Caco-2 (cell line): ENCODE measurements around the gene SRGAP1. TPM values are rescaled to one million over a fixed set of nuclear protein-coding genes. Genes with fewer than 3 reads are reported as not detected.

Experiments used
- BruUV-seq: library from RNA; stranded (reverse); fragments of 400-500 nt; replicated peaks from 2 replicates; lab custom pipeline; 2021; lab: Mats Ljungman, UMichigan
- CTCF ChIA-PET: fragments of 300-600 bp; sonication (Branson Sonifier 250); formaldehyde crosslinking; loops from one replicate; lab custom pipeline; 2022; ENCODE audit warnings: antibody characterized with exemption; lab: Charles Lee
- POLR2A ChIA-PET: fragments of 300-600 bp; sonication (Branson Sonifier 250); formaldehyde crosslinking; loops from one replicate; lab custom pipeline; 2022; ENCODE audit warnings: antibody characterized with exemption; lab: Charles Lee
- DNase-seq, 2 experiments: peaks; one replicate each; pipeline versions ENCODE4 v3.0.0 to v3.0.0-alpha.2; 2020 to 2022
- H3K27me3 ChIP-seq: replicated peaks from 2 replicates; pipeline ENCODE4 v1.6.0; 2011; ENCODE audit warnings: low read length; ENCODE audit not compliant: control insufficient read depth, insufficient read depth
- H3K36me3 ChIP-seq: 2 replicates; pipeline ENCODE4 v1.5.1; 2011; ENCODE audit warnings: low read length; ENCODE audit not compliant: control insufficient read depth, insufficient read depth
- H3K4me1 ChIP-seq: fragments of 250-450 bp; sonication (Bioruptor Pico); 2 replicates; pipeline ENCODE4 v1.5.1; 2020; ENCODE audit warnings: mild to moderate bottlenecking
- H3K4me3 ChIP-seq: 2 replicates; pipeline ENCODE4 v1.5.1; 2011; ENCODE audit warnings: low read depth, mild to moderate bottlenecking, control low read depth, low read length
- H3K9me3 ChIP-seq: fragments of 250-450 bp; sonication (Bioruptor Pico); 2 replicates; pipeline ENCODE4 v1.5.1; 2020; ENCODE audit warnings: mild to moderate bottlenecking, moderate library complexity
- H3K27ac Mint-ChIP-seq: one replicate; pipeline ENCODE4 v1.8.0; 2022; ENCODE audit warnings: mixed read lengths; ENCODE audit not compliant: unreplicated experiment
- H3K27me3 Mint-ChIP-seq: one replicate; pipeline ENCODE4 v1.8.0; 2022; ENCODE audit warnings: mixed read lengths; ENCODE audit not compliant: insufficient read depth, unreplicated experiment
- H3K36me3 Mint-ChIP-seq: one replicate; pipeline ENCODE4 v1.8.0; 2022; ENCODE audit warnings: mild to moderate bottlenecking, mixed read lengths; ENCODE audit not compliant: insufficient read depth, unreplicated experiment
- H3K4me1 Mint-ChIP-seq: one replicate; pipeline ENCODE4 v1.8.0; 2022; ENCODE audit warnings: low read depth, mixed read lengths; ENCODE audit not compliant: unreplicated experiment
- H3K4me3 Mint-ChIP-seq: one replicate; pipeline ENCODE4 v1.8.0; 2022; ENCODE audit warnings: mild to moderate bottlenecking, moderate library complexity, mixed read lengths; ENCODE audit not compliant: unreplicated experiment
- H3K9me3 Mint-ChIP-seq: one replicate; pipeline ENCODE4 v1.8.0; 2022; ENCODE audit warnings: mixed read lengths; ENCODE audit not compliant: unreplicated experiment
- CTCF ChIP-seq, 2 experiments: fragments of 200-600 bp in 1 of 2; IDR thresholded peaks; 1 replicate in 1 of 2; 2 replicates in 1 of 2; pipeline versions ENCODE4 v1.5.1 to v1.8.0; 2011 to 2022; ENCODE audit warnings: antibody characterized with exemption in 1 of 2, control low read depth in 1 of 2, inconsistent platforms in 1 of 2, low read depth in 1 of 2, low read length in 1 of 2, mild to moderate bottlenecking in 1 of 2, moderate library complexity in 1 of 2; ENCODE audit not compliant: insufficient read depth in 1 of 2, severe bottlenecking in 1 of 2, unreplicated experiment in 1 of 2
- intact Hi-C: fragments of 100-400 bp; cut with micrococcal nuclease; formaldehyde crosslinking; loops from one replicate; pipeline ENCODE4 v1.10.0; 2022; ENCODE audit not compliant: unreplicated experiment
- total RNA-seq: library from RNA; stranded (reverse); gene quantifications from 2 replicates; pipeline ENCODE4 v1.2.3, GENCODE V29; 2022

SRGAP1 gene
- total RNA-seq, 1 experiment from 2014 or later = 22.1 TPM

DNA sequence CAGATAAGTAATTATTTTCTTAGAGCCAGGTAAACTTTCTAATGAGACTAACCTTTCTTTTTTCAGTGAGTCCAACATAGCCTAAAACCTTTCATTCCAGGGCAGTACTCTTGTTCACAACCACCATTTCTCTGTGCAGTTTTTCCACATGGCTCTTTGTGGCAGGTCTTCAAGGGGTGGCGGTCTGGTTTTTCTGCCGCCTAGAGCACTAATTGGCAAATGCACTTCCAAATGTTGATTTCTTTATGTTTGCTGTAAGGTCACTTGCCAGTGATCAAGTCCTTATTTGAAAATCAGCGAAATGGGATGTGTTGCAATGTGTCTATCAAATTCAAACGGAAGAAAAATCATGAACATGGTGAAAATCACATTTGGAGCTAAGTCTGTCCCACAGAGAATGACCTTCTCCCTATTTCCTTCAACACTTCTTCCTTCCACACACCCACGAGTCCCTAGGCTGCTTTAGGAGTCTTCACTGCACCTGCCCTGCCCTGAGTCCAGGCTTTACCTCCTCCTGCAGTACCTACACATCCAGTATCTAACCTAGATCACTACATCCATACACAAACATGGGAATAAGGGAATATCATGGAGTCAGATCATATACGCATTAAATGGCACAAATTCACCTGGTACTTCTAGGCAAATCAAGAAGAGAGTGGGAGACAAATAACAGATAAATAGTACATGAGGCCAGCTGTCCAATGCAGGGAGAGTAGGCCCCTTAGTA, 1.9 kb downstream of the SRGAP1 start:
- CTCF ChIA-PET = no interaction called here
- POLR2A ChIA-PET = no interaction called here
- peak in 1 of 2 experiments; percentile 24 for DNase-seq
- peaks cover 25% of the 10 kb centered on the region for H3K4me1 Mint-ChIP-seq
- H3K27ac Mint-ChIP-seq = peak overlapping the region; percentile 94
- intact Hi-C loops = loop anchor here (5.0 to 10.0 kb wide), 2 partner anchors 131 to 158 kb away; no protein-coding TSS in a partner anchor
- H3K27me3 ChIP-seq = no peaks in the 10 kb centered on the region
- H3K9me3 Mint-ChIP-seq = no peaks in the 10 kb centered on the region
- H3K36me3 Mint-ChIP-seq = peaks cover 21% of the 10 kb centered on the region
- peak overlapping the region; percentile 100 for H3K4me3 Mint-ChIP-seq
- H3K27me3 Mint-ChIP-seq = no peaks in the 10 kb centered on the region
- no peak for TF ChIP-seq CTCF (IDR thresholded peaks at IDR 0.05; ENCODE audit: insufficient read depth in 1 of 2, low read depth in 1 of 2, low read length in 1 of 2, severe bottlenecking in 1 of 2, unreplicated experiment in 1 of 2)
- peak overlapping the region; percentile 26 for H3K4me3 ChIP-seq
- BruUV-seq = no TSS peak
- H3K9me3 ChIP-seq = no peaks in the 10 kb centered on the region
- peaks cover 41% of the 10 kb centered on the region for H3K4me1 ChIP-seq
- H3K36me3 ChIP-seq = no peaks in the 10 kb centered on the region

DNA sequence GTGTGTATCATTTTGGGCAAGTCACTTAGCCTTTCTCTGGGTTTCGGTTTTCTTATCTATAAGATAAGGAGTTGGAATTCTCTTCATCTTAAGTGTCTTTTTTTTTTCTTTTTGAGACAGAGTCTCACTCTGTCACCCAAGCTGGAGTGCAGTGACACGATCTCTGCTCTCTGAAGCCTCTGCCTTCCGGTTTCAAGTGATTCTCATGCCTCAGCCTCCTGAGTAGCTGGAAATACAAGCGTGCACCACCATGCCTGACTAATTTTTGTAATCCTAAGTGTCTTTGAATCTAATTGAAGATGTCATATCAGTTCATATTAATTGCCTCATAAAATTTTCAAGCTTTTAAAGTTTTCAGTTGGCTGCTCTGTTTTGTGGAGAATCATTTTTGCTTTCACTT, 4.0 kb downstream of the SRGAP1 start:
- peaks cover 56% of the 10 kb centered on the region for H3K4me1 ChIP-seq
- ChIA-PET POLR2A (interaction anchor here (1.2 kb wide), 1 partner anchor 14 kb away, joined by 3 read pairs; no protein-coding TSS in a partner anchor), CTCF (no interaction called here)
- no peak for TF ChIP-seq CTCF (IDR thresholded peaks at IDR 0.05; ENCODE audit: insufficient read depth in 1 of 2, low read depth in 1 of 2, low read length in 1 of 2, severe bottlenecking in 1 of 2, unreplicated experiment in 1 of 2)
- H3K27ac Mint-ChIP-seq = peak overlapping the region; percentile 90
- BruUV-seq = no TSS peak
- DNase-seq = peak; percentile 54 to 71
- peaks cover 21% of the 10 kb centered on the region for H3K36me3 Mint-ChIP-seq
- no peak overlapping the region for H3K4me3 ChIP-seq
- peak overlapping the region; percentile 53 for H3K4me3 Mint-ChIP-seq
- H3K9me3 Mint-ChIP-seq = no peaks in the 10 kb centered on the region
- H3K4me1 Mint-ChIP-seq = peaks cover 21% of the 10 kb centered on the region
- intact Hi-C loops = loop anchor here (1.0 to 10.0 kb wide), 3 partner anchors 41 to 156 kb away; no protein-coding TSS in a partner anchor
- H3K9me3 ChIP-seq = no peaks in the 10 kb centered on the region
- no peaks in the 10 kb centered on the region for H3K27me3 ChIP-seq
- no peaks in the 10 kb centered on the region for H3K36me3 ChIP-seq
- no peaks in the 10 kb centered on the region for H3K27me3 Mint-ChIP-seq

- peaks cover 21% of the 10 kb centered on the region for H3K4me1 Mint-ChIP-seq
- peaks cover 21% of the 10 kb centered on the region for H3K36me3 Mint-ChIP-seq
- no peak for TF ChIP-seq CTCF (IDR thresholded peaks at IDR 0.05; ENCODE audit: insufficient read depth in 1 of 2, low read depth in 1 of 2, low read length in 1 of 2, severe bottlenecking in 1 of 2, unreplicated experiment in 1 of 2)
- no peaks in the 10 kb centered on the region for H3K27me3 ChIP-seq
- ChIA-PET CTCF (no interaction called here), POLR2A (interaction anchor here (1.2 kb wide), 1 partner anchor 13 kb away, joined by 3 read pairs; no protein-coding TSS in a partner anchor)
- H3K9me3 ChIP-seq = no peaks in the 10 kb centered on the region
- H3K36me3 ChIP-seq = no peaks in the 10 kb centered on the region
- BruUV-seq = no TSS peak
- H3K27ac Mint-ChIP-seq = peak overlapping the region; percentile 90
- H3K27me3 Mint-ChIP-seq = no peaks in the 10 kb centered on the region
- H3K4me3 Mint-ChIP-seq = no peak overlapping the region
- intact Hi-C loops = loop anchor here (5.0 to 10.0 kb wide), 2 partner anchors 128 to 156 kb away; no protein-coding TSS in a partner anchor
- no peak overlapping the region for H3K4me3 ChIP-seq
- no peak for DNase-seq
- H3K4me1 ChIP-seq = peaks cover 62% of the 10 kb centered on the region
- H3K9me3 Mint-ChIP-seq = no peaks in the 10 kb centered on the region
Measured at GRCh38 chr12:63849106-63849620, 4.7 kb downstream of the SRGAP1 start.
